WTC11 (cell line): ENCODE results near the gene GRB10. TPM values are rescaled to one million over a fixed set of nuclear protein-coding genes. Genes with fewer than 3 reads are reported as not detected.

ENCODE experiments used
- ATAC-seq: fragments of 200-7000 bp; cut with Tn5 transposase; 2 replicates; pipeline ENCODE4 v1.10.0; 2021; ENCODE audit warnings: mild to moderate bottlenecking, moderate library complexity
- CTCF ChIA-PET: fragments of 300-600 bp; sonication (Branson Sonifier 250); formaldehyde crosslinking; loops from one replicate; lab custom pipeline; 2021; ENCODE audit warnings: antibody characterized with exemption; lab: Charles Lee
- POLR2A ChIA-PET: fragments of 350-600 bp; sonication (Branson Sonifier 250); formaldehyde crosslinking; loops from one replicate; lab custom pipeline; 2021; ENCODE audit warnings: antibody characterized with exemption; lab: Charles Lee
- DNase-seq: peaks from one replicate; pipeline ENCODE4 v3.0.0; 2021; ENCODE audit warnings: low spot score
- H3K27ac Mint-ChIP-seq: 2 replicates; pipeline ENCODE4 v1.8.0; 2021; ENCODE audit warnings: mixed read lengths
- H3K27me3 Mint-ChIP-seq: 2 replicates; pipeline ENCODE4 v1.8.0; 2021; ENCODE audit warnings: low read depth, mild to moderate bottlenecking, moderate library complexity, mixed read lengths
- H3K36me3 Mint-ChIP-seq: 2 replicates; pipeline ENCODE4 v1.8.0; 2021; ENCODE audit warnings: mixed read lengths
- H3K4me1 Mint-ChIP-seq: 2 replicates; pipeline ENCODE4 v1.8.0; 2022; ENCODE audit warnings: mixed read lengths
- H3K4me3 Mint-ChIP-seq: 2 replicates; pipeline ENCODE4 v1.8.0; 2021; ENCODE audit warnings: mild to moderate bottlenecking, moderate library complexity, mixed read lengths
- H3K9me3 Mint-ChIP-seq: 2 replicates; pipeline ENCODE4 v1.8.0; 2021; ENCODE audit warnings: mixed read lengths
- AR ChIP-seq: fragments of 250-450 bp; sonication (Bioruptor Pico); IDR thresholded peaks from 2 replicates; pipeline ENCODE4 v1.9.0; 2021; ENCODE audit warnings: mild to moderate bottlenecking
- ARID4B ChIP-seq: sonication (generic); formaldehyde crosslinking; IDR thresholded peaks from 2 replicates; pipeline ENCODE4 v1.8.0; 2023; ENCODE audit warnings: missing genetic modification reagents, mild to moderate bottlenecking, borderline replicate concordance
- ATF1 ChIP-seq: sonication (generic); formaldehyde crosslinking; IDR thresholded peaks from 2 replicates; pipeline ENCODE4 v1.8.1; 2023; ENCODE audit warnings: mild to moderate bottlenecking, moderate library complexity, missing genetic modification reagents
- CBFB ChIP-seq: sonication (generic); formaldehyde crosslinking; IDR thresholded peaks from 2 replicates; pipeline ENCODE4 v1.8.1; 2022; ENCODE audit warnings: mild to moderate bottlenecking, low read depth, missing genetic modification reagents
- CREB1 ChIP-seq: sonication (generic); formaldehyde crosslinking; IDR thresholded peaks from 2 replicates; pipeline ENCODE4 v1.8.0; 2023; ENCODE audit warnings: mild to moderate bottlenecking, missing genetic modification reagents
- CREM ChIP-seq: sonication (generic); formaldehyde crosslinking; IDR thresholded peaks from 2 replicates; pipeline ENCODE4 v1.8.1; 2022; ENCODE audit warnings: mild to moderate bottlenecking, missing genetic modification reagents, moderate library complexity
- E2F1 ChIP-seq: sonication (generic); formaldehyde crosslinking; IDR thresholded peaks from 2 replicates; pipeline ENCODE4 v1.8.0; 2022; ENCODE audit warnings: mild to moderate bottlenecking, missing genetic modification reagents
- E2F5 ChIP-seq: sonication (generic); formaldehyde crosslinking; IDR thresholded peaks from 2 replicates; pipeline ENCODE4 v1.8.1; 2022; ENCODE audit warnings: mild to moderate bottlenecking, moderate library complexity, missing genetic modification reagents
- FOXP1 ChIP-seq: sonication (generic); formaldehyde crosslinking; IDR thresholded peaks from 2 replicates; pipeline ENCODE4 v1.8.0; 2022; ENCODE audit warnings: missing genetic modification reagents, mild to moderate bottlenecking, moderate library complexity, borderline replicate concordance
- FOXP4 ChIP-seq: sonication (generic); formaldehyde crosslinking; IDR thresholded peaks from 2 replicates; pipeline ENCODE4 v1.8.0; 2022; ENCODE audit warnings: mild to moderate bottlenecking, missing genetic modification reagents
- JUN ChIP-seq: sonication (generic); formaldehyde crosslinking; IDR thresholded peaks from 2 replicates; pipeline ENCODE4 v1.8.0; 2023; ENCODE audit warnings: mild to moderate bottlenecking, missing genetic modification reagents
- PRDM15 ChIP-seq: sonication (generic); formaldehyde crosslinking; IDR thresholded peaks from 2 replicates; pipeline ENCODE4 v1.8.0; 2022; ENCODE audit warnings: missing genetic modification reagents
- PRRX2 ChIP-seq: fragments of 250-450 bp; sonication (Bioruptor Pico); IDR thresholded peaks from 2 replicates; pipeline ENCODE4 v1.8.0; 2021; ENCODE audit warnings: mild to moderate bottlenecking
- ZNF219 ChIP-seq: sonication (generic); formaldehyde crosslinking; IDR thresholded peaks from 2 replicates; pipeline ENCODE4 v1.8.0; 2023; ENCODE audit warnings: missing genetic modification reagents, mild to moderate bottlenecking, borderline replicate concordance
- ZNF532 ChIP-seq: fragments of 250-450 bp; sonication (Bioruptor Pico); IDR thresholded peaks from 2 replicates; pipeline ENCODE4 v1.9.0; 2021; ENCODE audit warnings: mild to moderate bottlenecking, borderline replicate concordance
- ZSCAN18 ChIP-seq: fragments of 250-450 bp; sonication (Bioruptor Pico); IDR thresholded peaks from 2 replicates; pipeline ENCODE4 v2.1.2; 2022; ENCODE audit warnings: mild to moderate bottlenecking, moderate library complexity
- total RNA-seq: library from RNA; stranded (reverse); gene quantifications from 3 replicates; pipeline ENCODE4 v1.2.3, GENCODE V29; 2021

The GRB10 gene
- total RNA-seq, 1 experiment from 2014 or later = 103 TPM

- ChIA-PET CTCF (no interaction called here), POLR2A (no interaction called here)
- DNase-seq (no peak), ATAC-seq (peak; percentile 39; the same call in 1 of the 2 replicates)
- Mint-ChIP-seq H3K9me3 (peaks cover 11% of the 10 kb centered on the region), H3K27ac (no peak overlapping the region; the same call in 1 of the 2 replicates), H3K4me3 (no peak overlapping the region), H3K4me1 (peaks cover 10% of the 10 kb centered on the region; the same call in 1 of the 2 replicates), H3K27me3 (no peaks in the 10 kb centered on the region), H3K36me3 (no peaks in the 10 kb centered on the region)
- no peak for TF ChIP-seq ZNF219 (CRISPR knock-in tag)
- TF ChIP-seq ZNF532 = no peak
- no peak for TF ChIP-seq CREM (CRISPR knock-in tag)
- TF ChIP-seq ZSCAN18 (CRISPR knock-in tag) = no peak
- TF ChIP-seq PRRX2 (CRISPR knock-in tag) = no peak
- TF ChIP-seq CBFB (CRISPR knock-in tag) = no peak
- no peak for TF ChIP-seq ATF1 (CRISPR knock-in tag)
- no peak for TF ChIP-seq E2F1
- no peak for TF ChIP-seq CREB1 (CRISPR knock-in tag)
- TF ChIP-seq E2F5 = no peak
- no peak for TF ChIP-seq PRDM15 (CRISPR knock-in tag)
- TF ChIP-seq ARID4B (CRISPR knock-in tag) = no peak
- TF ChIP-seq FOXP4 (CRISPR knock-in tag) = no peak
- no peak for TF ChIP-seq JUN (CRISPR knock-in tag)
- no peak for TF ChIP-seq AR
- TF ChIP-seq FOXP1 (CRISPR knock-in tag) = no peak
These were observed 49.1 kb downstream of the GRB10 start for GRCh38 chr7:50733552-50733951.
